GM19463 (cell line): ENCODE measurements around the gene SLC6A9.

Source experiments
- ATAC-seq: cut with Tn5 transposase; IDR thresholded peaks from one replicate; pipeline ENCODE4 v1.9.1; 2021; ENCODE audit warnings: mild to moderate bottlenecking, moderate library complexity; ENCODE audit not compliant: unreplicated experiment

SLC6A9 gene

DNA sequence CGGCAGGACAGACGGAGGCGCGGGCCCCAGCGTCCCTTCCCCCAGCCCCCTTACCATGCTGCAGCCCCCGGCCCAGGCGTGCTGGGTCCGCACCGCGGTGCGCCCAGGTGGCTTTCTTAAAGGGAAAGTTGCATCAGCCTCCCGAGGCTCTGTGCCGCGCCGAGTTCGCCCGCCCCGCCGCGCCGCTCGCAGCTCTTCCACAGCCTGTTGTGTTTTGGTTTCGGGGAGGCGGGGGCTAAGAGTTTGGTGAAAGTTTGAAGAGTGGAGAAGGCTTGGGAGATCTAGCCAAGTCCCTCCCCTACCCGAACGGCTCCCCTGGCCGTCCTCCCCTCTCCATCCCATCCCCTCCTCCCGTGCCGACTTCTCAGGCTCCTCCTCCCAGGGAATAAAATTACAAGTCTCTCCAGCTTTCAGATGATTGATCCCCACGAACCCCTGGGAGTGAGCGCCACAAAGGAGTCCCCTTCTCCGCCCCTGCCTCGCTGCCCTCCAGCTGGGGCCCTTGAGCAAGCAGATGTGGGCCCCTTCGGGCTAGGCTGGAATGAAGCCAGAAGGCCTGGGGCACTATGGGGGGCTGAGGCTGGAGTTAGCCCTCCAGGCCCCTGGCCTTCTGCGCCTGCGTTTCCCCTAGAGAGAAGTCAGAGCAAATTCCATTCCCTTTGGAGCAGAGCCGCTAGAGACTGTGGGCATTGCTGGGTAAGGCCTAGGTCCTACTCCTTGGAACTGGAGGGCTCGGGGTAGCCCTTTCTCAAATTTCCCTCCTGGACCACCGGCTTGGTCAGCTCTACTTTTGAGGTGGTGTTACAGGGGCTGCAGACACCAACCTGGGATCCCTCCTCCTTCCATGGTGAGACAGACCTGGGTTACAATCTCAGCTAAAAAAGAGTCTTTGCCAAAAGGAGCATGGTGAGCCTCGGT is at the start of gene SLC6A9:
Gene SLC6A9, minus strand, starts transcription at position 211 of the 918 bp plus-strand sequence. CDS start 7,185 bp downstream, outside the sequence.
- no peak for ATAC-seq

DNA sequence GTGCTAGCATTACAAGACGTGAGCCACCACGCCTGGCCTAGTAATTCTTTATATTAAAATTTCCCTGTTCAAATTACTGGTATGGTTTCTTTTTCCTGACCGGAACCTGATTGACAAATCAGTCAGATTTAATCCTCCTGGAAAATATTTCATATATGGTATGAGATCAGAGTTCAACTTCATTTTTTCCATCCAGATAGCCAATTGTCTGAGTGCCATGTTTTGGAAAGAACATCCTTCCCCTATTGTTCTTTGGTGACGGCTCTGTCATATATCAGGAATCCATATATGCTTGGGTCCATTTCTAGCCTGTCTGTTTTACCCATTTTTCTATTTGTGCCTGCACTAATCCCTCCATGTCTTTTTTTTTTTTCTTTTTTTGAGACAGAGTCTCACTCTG is 48.3 kb upstream of the SLC6A9 start:
- no peak for ATAC-seq

DNA sequence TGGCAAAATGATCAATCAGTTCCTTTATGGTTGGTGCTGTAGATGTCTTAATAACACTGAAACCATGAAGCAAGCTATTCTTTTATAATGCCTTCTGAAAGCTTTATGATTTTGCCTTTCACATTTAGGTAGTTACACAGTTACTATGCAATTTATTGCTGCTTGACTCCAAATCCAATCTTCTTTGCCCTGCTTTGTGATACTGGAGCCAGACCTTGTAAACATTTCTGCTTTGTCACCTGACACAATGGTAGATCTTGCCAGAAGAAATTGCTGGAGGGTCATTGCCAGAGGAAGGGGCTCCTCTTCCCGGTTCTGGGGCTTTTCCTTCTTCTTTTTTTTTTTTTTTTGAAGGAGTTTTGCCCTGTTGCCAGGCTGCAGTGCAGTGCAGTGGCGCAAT is 46.8 kb upstream of the SLC6A9 start:
- ATAC-seq: no peak

DNA sequence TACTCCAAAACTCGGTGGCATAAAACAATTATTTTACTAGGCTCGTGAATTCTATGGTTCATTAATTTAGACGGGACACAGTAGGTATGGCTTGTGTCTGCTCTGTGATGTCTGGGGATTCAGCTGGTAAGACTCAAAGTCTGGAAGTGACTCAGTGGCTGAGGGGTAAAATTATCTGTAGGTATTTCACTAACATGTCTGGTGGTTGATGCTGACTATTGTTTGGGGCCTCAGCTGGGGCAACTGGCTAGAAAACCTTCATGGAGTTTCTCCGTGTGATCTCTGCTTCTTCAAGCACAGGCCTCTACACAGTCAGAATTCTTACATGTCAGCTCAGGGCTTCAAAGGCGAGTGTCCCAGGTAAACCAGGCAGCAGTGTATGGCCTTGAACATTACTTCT is 46.2 kb upstream of the SLC6A9 start:
- no peak for ATAC-seq

DNA sequence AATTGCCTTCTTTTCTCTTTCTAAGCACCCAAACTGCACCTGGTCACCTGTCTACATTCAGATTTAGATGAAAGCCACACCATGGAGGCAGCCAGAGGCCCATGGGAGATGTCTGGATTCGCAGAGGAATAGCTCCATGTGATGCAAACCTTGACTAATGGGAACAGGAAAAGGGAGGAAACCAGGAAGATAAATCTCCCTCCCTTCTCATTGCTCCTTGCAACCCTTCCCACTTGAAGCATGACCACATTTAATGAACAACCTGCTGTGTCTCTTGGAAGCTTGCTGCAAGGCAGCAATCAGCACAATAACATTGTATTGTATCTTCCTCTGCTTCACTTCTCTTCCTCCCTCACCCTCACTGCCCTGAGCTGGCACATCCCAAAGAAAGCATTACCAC is 44.8 kb upstream of the SLC6A9 start:
- ATAC-seq: no peak

- ATAC-seq: no peak
Measured at GRCh38 chr1:44074415-44074814, 43.2 kb upstream of the SLC6A9 start.

GRCh38 chr1:44073528-44073927 is 42.3 kb upstream of the SLC6A9 start:
- ATAC-seq: no peak

DNA sequence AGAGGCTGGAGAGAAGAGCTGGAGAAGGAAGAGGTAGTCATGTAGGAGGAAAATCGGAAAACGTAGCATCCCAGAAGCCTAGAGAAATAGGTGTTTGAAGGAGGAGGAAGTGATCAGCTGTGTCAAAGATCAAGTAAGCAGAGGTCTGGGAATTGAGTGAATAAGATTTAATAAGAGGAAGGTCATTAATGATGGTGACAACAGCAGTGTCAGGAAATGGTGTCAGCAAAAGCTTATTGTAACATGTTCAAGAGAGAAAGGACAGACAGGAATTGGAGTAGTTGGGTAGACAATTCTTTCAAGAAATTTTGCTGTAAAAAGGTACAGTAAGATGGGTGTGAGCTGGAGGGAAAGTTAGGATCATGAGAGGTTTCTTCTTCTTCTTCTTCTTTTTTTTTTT is 41.6 kb upstream of the SLC6A9 start:
- no peak for ATAC-seq

DNA sequence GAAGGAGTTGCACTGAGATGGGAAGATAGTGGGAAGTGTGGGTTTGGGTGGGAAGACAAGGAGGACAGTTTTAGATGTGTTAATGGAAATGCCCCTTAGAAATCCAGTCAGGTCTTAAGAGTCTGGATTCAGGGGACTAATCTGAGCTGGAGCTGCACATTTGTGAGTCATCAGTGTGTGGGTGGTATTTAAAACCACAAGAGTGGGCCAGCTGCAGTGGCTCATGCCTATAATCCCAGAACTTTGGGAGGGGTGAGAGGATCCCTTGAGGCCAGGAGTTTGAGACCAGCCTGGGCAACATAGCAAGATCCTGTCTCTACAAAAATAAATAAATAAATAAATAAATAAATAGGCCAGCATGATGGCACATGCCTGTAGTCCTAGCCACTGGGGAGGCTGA is 40.9 kb upstream of the SLC6A9 start:
- ATAC-seq: no peak

DNA sequence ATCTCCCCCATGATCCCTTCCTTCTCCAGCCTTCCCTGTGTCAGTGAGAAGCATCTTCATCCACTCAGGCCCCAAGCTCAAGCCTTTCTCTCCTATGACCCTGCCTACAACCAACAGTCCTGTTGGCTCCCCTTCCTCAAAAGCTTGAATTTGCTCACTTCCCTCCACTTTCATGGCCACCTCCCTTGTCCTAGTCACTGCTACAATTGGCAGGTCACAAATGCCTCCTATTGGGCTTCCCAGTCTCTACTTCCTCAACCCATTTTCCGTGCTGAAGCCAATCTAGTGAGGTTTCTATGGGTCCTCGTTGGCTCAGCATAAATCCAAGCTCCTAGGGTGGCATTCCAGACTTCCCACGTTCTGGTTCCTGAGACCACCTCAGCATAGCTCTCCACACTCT is 40.2 kb upstream of the SLC6A9 start:
- ATAC-seq: no peak

DNA sequence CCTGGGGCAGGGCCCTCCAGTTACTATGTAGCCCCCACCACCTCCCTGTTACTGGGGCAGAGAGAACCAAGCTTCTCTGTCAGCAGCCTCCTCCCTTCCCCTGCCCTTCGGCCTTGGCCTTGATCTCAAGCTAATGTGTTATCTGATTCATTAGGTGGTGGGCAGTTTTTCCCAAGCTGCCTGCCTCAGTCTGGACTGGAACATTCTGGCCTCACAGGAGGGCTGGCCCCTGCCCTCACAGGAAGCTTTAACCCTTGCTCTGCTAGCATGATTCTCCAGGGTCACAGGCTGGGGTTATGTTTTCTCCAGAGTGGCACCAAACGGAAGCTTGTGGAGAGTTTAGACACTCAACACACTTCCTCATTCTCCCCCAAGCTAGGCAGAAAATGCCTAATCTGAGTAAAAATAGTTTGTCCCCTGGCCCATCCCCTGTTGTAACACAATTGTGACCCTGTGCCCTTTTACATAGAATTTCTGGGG is 37.2 kb upstream of the SLC6A9 start:
- ATAC-seq: no peak

DNA sequence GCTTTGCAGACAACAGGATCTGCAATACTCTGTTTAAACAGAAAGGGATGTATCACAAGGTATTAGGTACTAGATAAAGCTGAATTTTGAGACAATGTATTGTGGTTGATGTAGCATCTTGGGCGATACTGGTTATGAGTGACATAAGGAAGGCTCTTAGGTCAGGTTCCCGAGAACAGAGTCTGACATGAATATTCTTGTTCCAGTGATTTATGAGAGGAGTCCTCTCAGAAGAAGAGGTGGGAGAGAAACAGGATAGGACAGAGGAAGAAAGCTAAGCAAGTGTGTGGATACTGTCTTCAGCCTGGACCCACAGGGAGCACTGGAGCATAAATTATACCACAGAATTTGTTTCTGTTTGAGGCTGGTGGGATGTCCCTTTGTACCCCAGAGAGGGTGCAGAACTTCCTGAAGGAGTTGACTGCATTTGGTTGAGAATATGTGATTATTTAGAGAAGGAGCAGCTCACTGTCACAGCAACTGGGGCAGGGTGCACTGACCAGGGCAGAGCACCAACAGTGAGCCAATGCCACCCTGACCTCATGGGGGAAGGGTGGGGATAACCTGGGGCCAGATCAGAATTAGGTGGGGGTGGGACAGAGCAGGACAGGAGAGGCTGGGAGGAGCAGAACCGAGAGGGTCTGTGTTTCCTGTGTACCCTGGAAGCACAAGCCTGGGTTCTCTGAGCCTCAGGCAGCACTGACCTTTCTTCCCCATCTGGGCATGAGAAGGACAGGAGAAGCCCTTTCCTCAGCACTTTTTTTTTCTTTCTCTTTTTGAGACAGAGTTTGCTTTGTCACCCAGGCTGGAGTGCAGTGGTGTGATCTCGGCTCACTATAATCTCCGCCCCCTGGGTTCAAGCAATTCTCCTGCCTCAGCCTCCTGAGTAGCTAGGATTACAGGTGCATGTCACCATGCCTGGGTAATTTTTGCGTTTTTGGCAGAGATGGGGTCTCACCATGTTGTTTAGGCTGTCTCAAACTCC is 36.3 kb upstream of the SLC6A9 start:
- no peak for ATAC-seq

- no peak for ATAC-seq
Measured at GRCh38 chr1:44062656-44063179, 31.5 kb upstream of the SLC6A9 start.

DNA sequence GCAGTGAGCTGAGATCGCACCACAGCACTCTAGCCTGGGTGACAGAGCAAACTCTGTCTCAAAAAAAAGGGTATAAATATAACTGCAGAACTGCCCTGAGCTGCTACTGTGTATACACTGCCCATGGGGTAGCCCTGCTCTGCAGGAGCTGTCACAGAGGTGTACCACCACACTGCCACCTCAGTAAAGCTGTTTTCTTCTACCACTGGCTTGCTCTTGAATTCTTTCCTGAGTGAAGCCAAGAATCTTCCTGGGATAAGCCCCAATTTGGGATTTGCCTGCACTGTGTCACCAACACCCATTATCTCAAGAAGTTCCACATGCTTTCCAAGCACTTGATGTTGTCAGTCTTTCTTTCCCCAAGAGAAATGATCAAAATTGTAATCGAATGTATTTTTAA is 30.6 kb upstream of the SLC6A9 start:
- ATAC-seq: no peak

- ATAC-seq: no peak
Measured at GRCh38 chr1:44060830-44061267, 29.6 kb upstream of the SLC6A9 start.

DNA sequence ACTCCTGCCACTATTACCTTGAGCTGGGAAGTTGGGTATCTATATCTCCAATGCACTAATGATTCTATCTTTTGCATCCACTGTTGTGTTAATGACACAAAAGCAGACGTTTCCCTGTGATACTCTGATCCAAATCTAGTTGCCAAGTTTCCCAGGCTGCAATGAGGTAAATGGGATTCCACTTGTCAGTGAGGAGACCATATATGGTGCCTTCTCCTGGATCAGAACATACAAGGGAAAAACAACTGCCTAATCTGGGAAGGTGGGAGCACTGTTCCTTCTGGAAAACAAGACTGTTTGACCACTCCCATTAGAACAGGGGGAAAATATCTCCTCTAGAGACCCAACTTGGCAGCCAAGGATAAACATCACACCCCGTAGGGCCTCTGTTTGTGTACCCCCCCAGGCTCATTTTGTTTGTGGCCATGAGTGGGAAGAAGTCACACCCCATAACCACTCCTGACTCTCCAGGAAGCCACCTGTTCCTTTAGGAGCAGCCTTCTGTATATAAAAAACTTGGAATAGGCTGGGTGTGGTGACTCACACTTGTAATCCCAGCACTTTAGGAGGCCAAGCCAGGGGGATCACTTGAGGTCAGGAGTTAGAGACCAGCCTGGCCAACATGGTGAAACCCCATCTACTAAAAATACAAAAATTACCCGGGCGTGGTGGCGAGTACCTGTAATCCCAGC is 28.5 kb upstream of the SLC6A9 start:
- no peak for ATAC-seq

DNA sequence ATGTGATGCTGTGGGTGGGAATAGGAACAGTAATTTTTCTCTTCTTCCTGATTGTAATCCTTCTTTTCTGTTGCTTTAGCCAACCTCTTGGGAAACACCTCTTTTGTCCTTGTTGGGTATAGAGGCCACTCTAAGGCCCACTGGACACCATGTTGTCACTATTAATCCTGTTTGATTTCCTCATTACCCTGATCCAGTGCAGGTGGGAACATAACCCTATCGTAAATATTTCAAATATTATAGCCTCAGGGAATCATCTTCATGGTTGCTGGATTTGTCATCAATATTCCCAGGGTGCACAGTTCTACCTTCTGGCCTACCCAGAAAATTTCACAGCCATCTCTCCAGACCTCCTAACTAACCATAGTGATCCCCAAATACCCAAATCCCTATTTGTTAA is 27.9 kb upstream of the SLC6A9 start:
- no peak for ATAC-seq

- ATAC-seq: no peak
Measured at GRCh38 chr1:44057293-44057692, 26.0 kb upstream of the SLC6A9 start.

- no peak for ATAC-seq
Measured at GRCh38 chr1:44053394-44053793, 22.1 kb upstream of the SLC6A9 start.

DNA sequence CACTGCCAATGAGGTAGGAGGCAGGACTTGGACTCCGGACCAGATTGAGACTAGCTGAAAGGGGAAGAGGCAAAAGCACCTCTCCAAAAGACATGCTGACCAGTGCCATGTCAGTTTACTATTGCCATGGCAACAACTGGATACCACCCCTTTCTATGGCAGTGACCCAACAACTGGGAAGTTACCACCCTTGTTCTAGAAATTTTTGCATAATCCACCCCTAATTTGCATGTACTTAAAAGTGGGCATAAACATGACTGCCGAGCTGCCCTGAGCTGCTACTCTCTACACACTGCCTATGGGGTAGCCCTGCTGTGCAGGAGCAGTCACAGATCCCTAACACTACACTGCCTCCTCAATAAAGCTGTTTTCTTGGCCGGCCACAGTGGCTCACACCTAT is 19.0 kb upstream of the SLC6A9 start:
- no peak for ATAC-seq

GRCh38 chr1:44049839-44050238 is 18.6 kb upstream of the SLC6A9 start:
- no peak for ATAC-seq
